CD8-positive, alpha-beta memory T cell (primary cell): Measurements from ENCODE around the gene PRR36. TPM values are rescaled to one million over a fixed set of nuclear protein-coding genes. Genes with fewer than 3 reads are reported as not detected.

Source experiments
- CTCF ChIA-PET: fragments of 350-600 bp; sonication (Branson Sonifier 250); formaldehyde crosslinking; loops from one replicate; lab custom pipeline; 2021; ENCODE audit warnings: antibody characterized with exemption; lab: Charles Lee
- POLR2A ChIA-PET: fragments of 350-600 bp; sonication (Branson Sonifier 250); formaldehyde crosslinking; loops from one replicate; lab custom pipeline; 2021; ENCODE audit warnings: antibody characterized with exemption; lab: Charles Lee
- DNase-seq, 5 donors: peaks; one replicate each; pipeline versions ENCODE4 v3.0.0 to v3.0.0-alpha.2; 2020 to 2022; ENCODE audit warnings: mixed read lengths in 1 of 5
- H3K27ac ChIP-seq: one replicate; pipeline ENCODE4 v1.7.0; 2013; ENCODE audit warnings: low read depth, mild to moderate bottlenecking, low read length, moderate library complexity
- H3K27me3 ChIP-seq: 2 replicates; pipeline ENCODE4 v1.7.0; 2013; ENCODE audit warnings: low read length, mild to moderate bottlenecking; ENCODE audit not compliant: insufficient read depth, poor library complexity, severe bottlenecking
- H3K36me3 ChIP-seq: 2 replicates; pipeline ENCODE4 v1.7.0; 2013; ENCODE audit warnings: mild to moderate bottlenecking, low read length, moderate library complexity; ENCODE audit not compliant: insufficient read depth
- H3K4me1 ChIP-seq: 2 replicates; pipeline ENCODE4 v1.7.0; 2013; ENCODE audit warnings: mild to moderate bottlenecking, low read length, moderate library complexity; ENCODE audit not compliant: insufficient read depth
- H3K4me3 ChIP-seq: 2 replicates; pipeline ENCODE4 v1.7.0; 2013; ENCODE audit warnings: mild to moderate bottlenecking, low read length
- H3K9me3 ChIP-seq: 2 replicates; pipeline ENCODE4 v1.7.0; 2013; ENCODE audit warnings: mild to moderate bottlenecking, low read length
- H3K27ac Mint-ChIP-seq, 8 donors: one replicate each; pipeline ENCODE4 v1.8.0; 2020 to 2021; ENCODE audit warnings: mixed read lengths in 8 of 8, mild to moderate bottlenecking in 6 of 8, inconsistent platforms in 3 of 8, moderate library complexity in 3 of 8
- H3K27me3 Mint-ChIP-seq, 2 donors: one replicate each; pipeline ENCODE4 v1.8.0; 2020 to 2021; ENCODE audit warnings: mixed read lengths in 2 of 2, mild to moderate bottlenecking in 1 of 2, moderate library complexity in 1 of 2
- H3K36me3 Mint-ChIP-seq, 3 donors: one replicate each; pipeline ENCODE4 v1.8.0; 2020 to 2021; ENCODE audit warnings: mixed read lengths in 3 of 3, inconsistent platforms in 1 of 3, mild to moderate bottlenecking in 1 of 3
- H3K4me1 Mint-ChIP-seq, 3 donors: one replicate each; pipeline ENCODE4 v1.8.0; 2020 to 2021; ENCODE audit warnings: mixed read lengths in 3 of 3, inconsistent platforms in 1 of 3, mild to moderate bottlenecking in 1 of 3
- H3K4me3 Mint-ChIP-seq, 7 donors: one replicate each; pipeline ENCODE4 v1.8.0; 2020 to 2021; ENCODE audit warnings: mixed read lengths in 7 of 7, mild to moderate bottlenecking in 6 of 7, moderate library complexity in 4 of 7, inconsistent platforms in 2 of 7
- H3K9me3 Mint-ChIP-seq, 5 donors: one replicate each; pipeline ENCODE4 v1.8.0; 2020 to 2022; ENCODE audit warnings: mixed read lengths in 5 of 5, mild to moderate bottlenecking in 3 of 5, moderate library complexity in 2 of 5, inconsistent platforms in 1 of 5
- polyA plus RNA-seq: library from polyadenylated mRNA; unstranded; fragments of 300-500 nt; fragmentation: Illumina TruSeq; gene quantifications from one replicate; pipeline ENCODE4 v1.2.3, GENCODE V29; 2021
- total RNA-seq, 2 experiments: library from RNA; stranded (reverse); gene quantifications; one replicate each; pipeline ENCODE4 v1.2.3, GENCODE V29; 2021

PRR36 gene
- total and polyA plus RNA-seq, 3 experiments from 2014 or later: not detected

- H3K4me1 ChIP-seq: peaks cover 13% of the 10 kb centered on the region
- H3K4me3 Mint-ChIP-seq: no peak overlapping the region
- CTCF ChIA-PET: interaction anchor here (1.4 to 1.9 kb wide), 2 partner anchors 14 to 50 kb away, joined by 4 to 7 read pairs; no protein-coding TSS in a partner anchor
- no peaks in the 10 kb centered on the region for H3K36me3 ChIP-seq
- peaks cover 8% of the 10 kb centered on the region for H3K27me3 ChIP-seq
- peak overlapping the region in 1 of 8 donors; percentile 10 for H3K27ac Mint-ChIP-seq
- H3K9me3 ChIP-seq: no peaks in the 10 kb centered on the region
- H3K4me1 Mint-ChIP-seq: peaks cover 12 to 16% (median 16%) of the 10 kb centered on the region in 3 donors
- no peak overlapping the region for H3K4me3 ChIP-seq
- peaks cover 22 to 42% of the 10 kb centered on the region in 2 donors for H3K27me3 Mint-ChIP-seq
- H3K36me3 Mint-ChIP-seq: peaks cover 0 to 1% (median 0%) of the 10 kb centered on the region in 3 donors
- H3K27ac ChIP-seq: no peak overlapping the region
- no peak for DNase-seq
- POLR2A ChIA-PET: no interaction called here
- peaks cover 0 to 9% (median 0%) of the 10 kb centered on the region in 5 donors for H3K9me3 Mint-ChIP-seq
Measured at GRCh38 chr19:7819337-7819736, 54.9 kb downstream of the PRR36 start.

- Histone ChIP-seq H3K27me3 (peaks cover 8% of the 10 kb centered on the region), H3K9me3 (no peaks in the 10 kb centered on the region), H3K4me1 (peaks cover 13% of the 10 kb centered on the region), H3K4me3 (no peak overlapping the region), H3K27ac (no peak overlapping the region), H3K36me3 (no peaks in the 10 kb centered on the region)
- Mint-ChIP-seq H3K4me3 (no peak overlapping the region), H3K36me3 (peaks cover 0 to 1% (median 0%) of the 10 kb centered on the region in 3 donors), H3K4me1 (peaks cover 12 to 19% (median 16%) of the 10 kb centered on the region in 3 donors), H3K27ac (no peak overlapping the region), H3K9me3 (peaks cover 0 to 9% (median 2%) of the 10 kb centered on the region in 5 donors), H3K27me3 (peaks cover 22 to 45% of the 10 kb centered on the region in 2 donors)
- DNase-seq: no peak
- ChIA-PET CTCF (interaction anchor here (1.4 to 1.9 kb wide), 3 partner anchors 14 to 50 kb away, joined by 4 to 7 read pairs (median 4); no protein-coding TSS in a partner anchor), POLR2A (no interaction called here)
Measured at GRCh38 chr19:7818806-7819205, 55.4 kb downstream of the PRR36 start.

Other genes starting within 250 kb of the PRR36 start
- 10 to 100 TPM; 46.0 to 47.6 TPM for gene XAB2, start 244.8 kb downstream of the PRR36 start, total RNA-seq
- 8.8 TPM for gene XAB2, start 244.8 kb downstream of the PRR36 start, polyA plus RNA-seq
- 100 to 1,000 TPM; 110 TPM for gene PET100, start 244.6 kb downstream of the PRR36 start, total RNA-seq
- 297 TPM for gene PET100, start 244.6 kb downstream of the PRR36 start, polyA plus RNA-seq
- gene PCP2, start 240.7 kb downstream of the PRR36 start, total RNA-seq: under 1 TPM; 0.48 to 0.91 TPM
- not detected for gene PCP2, start 240.7 kb downstream of the PRR36 start, polyA plus RNA-seq
- gene STXBP2, start 237.3 kb downstream of the PRR36 start, total RNA-seq: 10 to 100 TPM; 80.1 to 80.5 TPM
- 75.2 TPM for gene STXBP2, start 237.3 kb downstream of the PRR36 start, polyA plus RNA-seq
- not detected for gene RETN, start 205.3 kb downstream of the PRR36 start, total RNA-seq
- 1.2 TPM for gene RETN, start 205.3 kb downstream of the PRR36 start, polyA plus RNA-seq
- not detected for gene MCEMP1, start 197.3 kb downstream of the PRR36 start, total RNA-seq
- not detected for gene MCEMP1, start 197.3 kb downstream of the PRR36 start, polyA plus RNA-seq
- 10 to 100 TPM; 63.5 to 70.1 TPM for gene TRAPPC5, start 193.6 kb downstream of the PRR36 start, total RNA-seq
- gene TRAPPC5, start 193.6 kb downstream of the PRR36 start, polyA plus RNA-seq: 155 TPM
- gene FCER2, start 172.3 kb downstream of the PRR36 start, total RNA-seq: 1 to 10 TPM in 1 of 2 experiments, under 1 TPM in 1; 0.96 to 1.6 TPM
- not detected for gene FCER2, start 172.3 kb downstream of the PRR36 start, polyA plus RNA-seq
- gene CLEC4G, start 142.3 kb downstream of the PRR36 start, total RNA-seq: not detected
- not detected for gene CLEC4G, start 142.3 kb downstream of the PRR36 start, polyA plus RNA-seq
- gene CD209, start 126.9 kb downstream of the PRR36 start, total RNA-seq: under 1 TPM; 0.16 to 0.28 TPM
- gene CD209, start 126.9 kb downstream of the PRR36 start, polyA plus RNA-seq: not detected
- not detected for gene CLEC4M, start 111.1 kb downstream of the PRR36 start, total RNA-seq
- not detected for gene CLEC4M, start 111.1 kb downstream of the PRR36 start, polyA plus RNA-seq
- gene EVI5L, start 44.2 kb downstream of the PRR36 start, total RNA-seq: 1 to 10 TPM; 6.7 to 7.4 TPM
- 2.9 TPM for gene EVI5L, start 44.2 kb downstream of the PRR36 start, polyA plus RNA-seq
- gene LRRC8E, start 14.1 kb upstream of the PRR36 start, total RNA-seq: not detected
- gene LRRC8E, start 14.1 kb upstream of the PRR36 start, polyA plus RNA-seq: not detected
- gene MAP2K7, start 29.5 kb upstream of the PRR36 start, total RNA-seq: 10 to 100 TPM; 35.9 to 38.3 TPM
- 2.0 TPM for gene MAP2K7, start 29.5 kb upstream of the PRR36 start, polyA plus RNA-seq
- gene TGFBR3L, start 40.4 kb upstream of the PRR36 start, total RNA-seq: 1 to 10 TPM; 7.7 to 8.6 TPM
- gene TGFBR3L, start 40.4 kb upstream of the PRR36 start, polyA plus RNA-seq: 1.3 TPM
- gene SNAPC2, start 45.9 kb upstream of the PRR36 start, total RNA-seq: 10 to 100 TPM; 17.4 to 18.2 TPM
- 21.9 TPM for gene SNAPC2, start 45.9 kb upstream of the PRR36 start, polyA plus RNA-seq
- under 1 TPM; 0.42 to 0.72 TPM for gene CTXN1, start 51.7 kb upstream of the PRR36 start, total RNA-seq
- not detected for gene CTXN1, start 51.7 kb upstream of the PRR36 start, polyA plus RNA-seq
- 100 to 1,000 TPM; 105 to 107 TPM for gene TIMM44, start 69.3 kb upstream of the PRR36 start, total RNA-seq
- 16.9 TPM for gene TIMM44, start 69.3 kb upstream of the PRR36 start, polyA plus RNA-seq
- 100 to 1,000 TPM; 156 to 164 TPM for gene ELAVL1, start 131.3 kb upstream of the PRR36 start, total RNA-seq
- gene ELAVL1, start 131.3 kb upstream of the PRR36 start, polyA plus RNA-seq: 63.3 TPM
- not detected for gene CCL25, start 178.4 kb upstream of the PRR36 start, total RNA-seq
- not detected for gene CCL25, start 178.4 kb upstream of the PRR36 start, polyA plus RNA-seq